MCF 10A (cell line): Measurements from ENCODE around the gene GSS. TPM values are rescaled to one million over a fixed set of nuclear protein-coding genes. Genes with fewer than 3 reads are reported as not detected.

Source experiments
- Bru-seq: library from RNA; stranded (reverse); fragments of 400-500 nt; gene quantifications from one replicate; lab custom pipeline; 2021; lab: Mats Ljungman, UMichigan
- BruChase-seq, 2 experiments: library from RNA; stranded (reverse); fragments of 400-500 nt; gene quantifications; one replicate each; lab custom pipeline; 2021; lab: Mats Ljungman, UMichigan
- BruUV-seq: library from RNA; stranded (reverse); fragments of 400-500 nt; replicated peaks from 2 replicates; lab custom pipeline; 2021; lab: Mats Ljungman, UMichigan
- CTCF ChIA-PET: fragments of 300-600 bp; sonication (Branson Sonifier 250); formaldehyde crosslinking; extraction: SDS; loops from one replicate; lab custom pipeline; 2021; ENCODE audit warnings: antibody characterized with exemption, inconsistent platforms; lab: Yijun Ruan, JAX
- POLR2A ChIA-PET: fragments of 300-600, 350-650 bp; sonication (Branson Sonifier 250); formaldehyde crosslinking; extraction: SDS; loops from one replicate; lab custom pipeline; 2020; ENCODE audit warnings: antibody characterized with exemption, inconsistent platforms; lab: Yijun Ruan, JAX
- DNase-seq: peaks from one replicate; pipeline ENCODE4 v3.0.0-alpha.2; 2018; ENCODE audit not compliant: unreplicated experiment
- H3K27ac Mint-ChIP-seq: one replicate; pipeline ENCODE4 v1.8.0; 2022; ENCODE audit warnings: mild to moderate bottlenecking, low read depth, mixed read lengths; ENCODE audit not compliant: unreplicated experiment
- H3K27me3 Mint-ChIP-seq: one replicate; pipeline ENCODE4 v1.8.0; 2022; ENCODE audit warnings: mixed read lengths; ENCODE audit not compliant: insufficient read depth, unreplicated experiment
- H3K36me3 Mint-ChIP-seq: one replicate; pipeline ENCODE4 v1.8.0; 2022; ENCODE audit warnings: mild to moderate bottlenecking, moderate library complexity, mixed read lengths; ENCODE audit not compliant: insufficient read depth, unreplicated experiment
- H3K4me1 Mint-ChIP-seq: one replicate; pipeline ENCODE4 v1.8.0; 2022; ENCODE audit warnings: mixed read lengths; ENCODE audit not compliant: insufficient read depth, unreplicated experiment
- H3K4me3 Mint-ChIP-seq: one replicate; pipeline ENCODE4 v1.8.0; 2022; ENCODE audit warnings: mild to moderate bottlenecking, moderate library complexity, mixed read lengths; ENCODE audit not compliant: unreplicated experiment
- H3K9me3 Mint-ChIP-seq: one replicate; pipeline ENCODE4 v1.8.0; 2022; ENCODE audit warnings: mixed read lengths; ENCODE audit not compliant: unreplicated experiment
- CTCF ChIP-seq: fragments of 200-600 bp; IDR thresholded peaks from one replicate; pipeline ENCODE4 v1.8.0; 2022; ENCODE audit warnings: antibody characterized with exemption, mild to moderate bottlenecking; ENCODE audit not compliant: unreplicated experiment
- intact Hi-C: fragments of 100-400 bp; cut with micrococcal nuclease; formaldehyde crosslinking; loops from 2 replicates; pipeline ENCODE4 v1.14.1; 2022
- long read RNA-seq: library from polyadenylated mRNA; stranded (forward); transcript quantifications from one replicate; pipeline ENCODE4 v2.0.0, GENCODE V29; 2022
- total RNA-seq: library from RNA; stranded (reverse); gene quantifications from 2 replicates; pipeline ENCODE4 v1.2.3, GENCODE V29; 2022

The GSS gene
- 94.6 and 115 TPM in 2 replicates for total RNA-seq
- percentile 68 among the genes with signal in this experiment for Bru-seq, nascent RNA
- BruChase-seq, experiment 1, labeled RNA remaining after a 6-hour chase = percentile 70 among the genes with signal in this experiment
- percentile 67 among the genes with signal in this experiment for BruChase-seq, experiment 2, labeled RNA remaining after a 2-hour chase
- long read RNA-seq, transcript GSS-201 (13 exons, 1,919 nt) = major isoform, 181 of 273 reads
- long read RNA-seq, partial matches to known transcripts = 38 of 273 reads
- long read RNA-seq, other reads (novel, unspliced or antisense) = 45 of 273 reads

GRCh38 chr20:34955231-34956040 is at the start of gene GSS, which contains the start of gene MYH7B:
Gene GSS (minus strand): TSS chr20:34955806. CDS start chr20:34951852, 3,954 bp downstream.
Gene MYH7B (plus strand): TSS chr20:34955868. CDS start chr20:34978006, 22,138 bp downstream.
- peak; percentile 64 for TF ChIP-seq CTCF
- no peaks in the 10 kb centered on the region for H3K9me3 Mint-ChIP-seq
- TSS peak; percentile 75 for BruUV-seq
- peak within 1 kb of the TSS; percentile 97 for H3K27ac Mint-ChIP-seq
- H3K4me3 Mint-ChIP-seq = peak within 1 kb of the TSS; percentile 95
- intact Hi-C loops = loop anchor here (1.0 to 5.0 kb wide), 2 partner anchors 81 to 123 kb away; no protein-coding TSS in a partner anchor
- ChIA-PET CTCF (interaction anchor here (0.5 to 13.1 kb wide), 24 partner anchors 9 to 1002 kb away, joined by 3 to 279 read pairs (median 4); partner anchors contain the start of genes ACSS2 and GGT7), POLR2A (interaction anchor here (0.6 to 6.3 kb wide), 27 partner anchors 8 to 309 kb away, joined by 3 to 116 read pairs (median 4); partner anchors contain the start of genes ACSS2, EDEM2, GGT7 and NCOA6)
- no peaks in the 10 kb centered on the region for H3K27me3 Mint-ChIP-seq
- peaks cover 10% of the 10 kb centered on the region for H3K36me3 Mint-ChIP-seq
- H3K4me1 Mint-ChIP-seq = peaks cover 21% of the 10 kb centered on the region
- peak; percentile 98 for DNase-seq

GRCh38 chr20:35004749-35005462 is 49.3 kb upstream of the GSS start:
- Mint-ChIP-seq H3K4me3 (no peak overlapping the region), H3K9me3 (no peaks in the 10 kb centered on the region), H3K36me3 (peaks cover 80% of the 10 kb centered on the region), H3K4me1 (no peaks in the 10 kb centered on the region), H3K27ac (no peak overlapping the region), H3K27me3 (no peaks in the 10 kb centered on the region)
- intact Hi-C loops = no loop called here
- no peak for TF ChIP-seq CTCF
- POLR2A ChIA-PET = no interaction called here
- no TSS peak for BruUV-seq
- DNase-seq = no peak
- CTCF ChIA-PET = no interaction called here

GRCh38 chr20:35004051-35004725 is 48.6 kb upstream of the GSS start:
- H3K36me3 Mint-ChIP-seq = peaks cover 78% of the 10 kb centered on the region
- no peak overlapping the region for H3K4me3 Mint-ChIP-seq
- no peak overlapping the region for H3K27ac Mint-ChIP-seq
- H3K4me1 Mint-ChIP-seq = no peaks in the 10 kb centered on the region
- BruUV-seq = no TSS peak
- DNase-seq = no peak
- ChIA-PET CTCF (interaction anchor here (4.5 kb wide), 1 partner anchor 130 kb away, joined by 28 read pairs; no protein-coding TSS in a partner anchor), POLR2A (no interaction called here)
- no peak for TF ChIP-seq CTCF
- no peaks in the 10 kb centered on the region for H3K9me3 Mint-ChIP-seq
- intact Hi-C loops = no loop called here
- no peaks in the 10 kb centered on the region for H3K27me3 Mint-ChIP-seq
